ENCODE results near the gene CYRIA.

The CYRIA gene

DNA sequence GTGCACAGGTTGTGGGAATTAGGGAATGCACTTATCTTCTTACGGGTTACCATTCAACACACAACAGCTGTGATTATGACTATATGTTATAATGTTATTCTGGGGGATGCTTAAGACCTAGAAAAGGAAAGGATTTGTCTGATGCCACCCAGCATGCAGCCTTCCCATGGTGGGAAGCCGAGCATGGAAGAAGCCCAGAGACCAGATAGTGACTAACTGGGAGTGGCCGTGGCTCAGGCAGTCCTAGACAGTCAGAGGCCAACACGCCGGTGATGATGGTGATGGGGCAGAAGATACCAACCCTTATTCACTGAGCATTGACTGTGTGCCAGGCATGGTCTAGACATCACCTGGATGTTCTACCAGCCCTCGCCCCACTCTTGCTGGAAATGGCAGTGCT is 35.9 kb downstream of the CYRIA start:
- DNase-seq (ENCODE audit: low read depth in 2 of 2), result no peak

GRCh38 chr2:16629044-16629443 is 36.6 kb downstream of the CYRIA start:
- DNase-seq (ENCODE audit: low read depth in 2 of 2), result no peak

DNA sequence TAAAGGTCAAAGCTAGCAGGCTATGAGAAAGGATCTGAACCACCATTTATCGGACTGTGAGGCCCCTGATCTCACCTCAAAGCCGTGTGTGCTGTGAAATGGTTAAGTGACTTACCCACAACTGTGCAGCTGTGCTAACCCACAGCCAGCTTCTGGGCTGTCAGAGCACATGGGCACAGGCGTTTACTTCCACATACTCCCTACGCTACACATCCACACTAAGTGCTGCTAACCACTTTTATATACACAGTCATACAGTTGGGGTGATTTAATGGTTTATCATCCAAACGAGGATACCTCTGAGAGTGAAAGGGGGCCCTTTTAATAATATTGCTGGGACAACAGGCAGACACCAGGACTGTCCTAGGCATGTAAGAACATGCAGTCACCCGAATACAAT is 37.3 kb downstream of the CYRIA start:
- DNase-seq (ENCODE audit: low read depth in 2 of 2), result no peak

GRCh38 chr2:16626997-16627605 is 38.5 kb downstream of the CYRIA start:
- DNase-seq (ENCODE audit: low read depth in 2 of 2), result no peak

GRCh38 chr2:16626497-16626896 is 39.1 kb downstream of the CYRIA start:
- no peak for DNase-seq (ENCODE audit: low read depth in 2 of 2)

GRCh38 chr2:16625759-16626158 is 39.9 kb downstream of the CYRIA start:
- no peak for DNase-seq (ENCODE audit: low read depth in 2 of 2)

GRCh38 chr2:16625201-16625729 is 40.4 kb downstream of the CYRIA start:
- no peak for DNase-seq (ENCODE audit: low read depth in 2 of 2)

- DNase-seq (ENCODE audit: low read depth in 2 of 2), result no peak
Measured at GRCh38 chr2:16624436-16624780, 41.2 kb downstream of the CYRIA start.

DNA sequence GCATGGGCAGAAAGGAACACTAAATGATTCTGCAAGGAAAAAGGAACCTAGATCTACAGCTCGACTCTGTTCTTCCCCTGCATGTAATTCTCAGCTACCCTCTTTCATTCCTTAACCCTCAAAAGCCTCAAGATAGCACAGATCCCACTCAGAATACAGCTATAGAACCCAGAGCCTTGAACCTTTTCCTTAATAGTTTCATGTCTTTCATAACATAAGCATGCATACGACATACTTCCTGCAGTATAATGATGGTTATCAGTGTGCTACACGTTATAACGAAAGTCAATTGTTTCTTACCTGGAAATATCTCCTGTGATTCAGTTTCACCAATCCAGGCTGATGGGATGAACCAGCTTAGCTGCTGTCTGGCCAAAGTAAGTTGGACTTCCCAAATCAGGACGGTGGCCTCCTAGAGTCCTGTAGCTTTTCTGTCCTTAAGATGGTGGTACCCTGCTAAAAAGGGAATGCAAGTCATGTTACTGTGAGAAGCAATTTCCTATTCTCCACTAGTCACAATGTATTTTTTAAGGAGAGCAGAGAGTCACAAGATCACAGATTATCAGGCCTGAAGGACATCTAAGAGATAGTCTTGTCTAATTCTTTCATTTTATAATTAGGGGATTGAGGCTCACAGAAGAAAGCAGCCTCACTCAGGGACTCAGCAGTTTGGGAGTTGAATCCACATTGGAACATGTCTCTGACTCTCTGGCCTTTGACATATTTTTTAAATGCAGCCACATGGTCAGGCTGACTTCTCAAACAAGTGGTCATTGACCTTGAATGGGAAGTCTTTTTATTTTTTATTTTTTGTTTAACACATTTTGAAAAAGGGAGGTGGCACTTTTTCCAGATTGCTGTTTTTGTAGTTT is 41.8 kb downstream of the CYRIA start:
- DNase-seq (ENCODE audit: low read depth in 2 of 2), result no peak

GRCh38 chr2:16623031-16623430 is 42.6 kb downstream of the CYRIA start:
- DNase-seq (ENCODE audit: low read depth in 2 of 2), result no peak

- no peak for DNase-seq (ENCODE audit: low read depth in 2 of 2)
Measured at GRCh38 chr2:16622399-16622968, 43.1 kb downstream of the CYRIA start.

- no peak for DNase-seq (ENCODE audit: low read depth in 2 of 2)
Measured at GRCh38 chr2:16621316-16621715, 44.3 kb downstream of the CYRIA start.

DNA sequence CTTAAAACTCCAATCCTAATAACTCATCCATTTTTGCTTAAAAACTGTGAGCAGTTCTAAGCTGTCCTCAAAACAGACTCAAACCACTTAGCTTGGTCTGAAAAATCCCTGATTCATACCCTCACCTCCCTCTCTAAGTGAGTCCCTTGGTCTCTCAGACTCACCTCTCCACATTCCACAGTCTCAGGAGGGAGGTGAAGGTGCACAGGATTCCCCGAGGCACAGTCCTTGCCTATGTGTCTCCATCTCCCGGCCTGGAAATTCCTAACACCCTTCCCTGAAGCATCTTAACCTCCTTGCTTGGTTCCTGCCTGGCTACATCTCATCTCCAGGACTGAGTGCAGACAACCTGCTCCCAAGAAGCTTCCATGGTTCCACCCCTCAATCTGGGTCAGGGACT is 45.0 kb downstream of the CYRIA start:
- no peak for DNase-seq (ENCODE audit: low read depth in 2 of 2)

- DNase-seq (ENCODE audit: low read depth in 2 of 2), result no peak
Measured at GRCh38 chr2:16619576-16620245, 45.9 kb downstream of the CYRIA start.

GRCh38 chr2:16617282-16618266 is 48.1 kb downstream of the CYRIA start:
- no peak for DNase-seq (ENCODE audit: low read depth in 2 of 2)

All from stimulated activated CD8-positive, alpha-beta memory T cell treated with anti-CD3 and anti-CD28 coated beads, Interleukin-15, amount 100 ng/mL, for 4 hours (primary cell).